CD4-positive, alpha-beta T cell (primary cell): ENCODE results near the gene CFAP141. TPM values are rescaled to one million over a fixed set of nuclear protein-coding genes. Genes with fewer than 3 reads are reported as not detected.
A peak's percentile ranks its signal among the peaks of the same experiment; 100 is the strongest.

ENCODE experiments used
- ATAC-seq: fragments of 200-7000 bp; cut with Tn5 transposase; one replicate; pipeline ENCODE4 v1.10.0; 2022; ENCODE audit warnings: mild to moderate bottlenecking; ENCODE audit not compliant: poor library complexity
- CTCF ChIA-PET: fragments of 350-600 bp; sonication (Branson Sonifier 250); formaldehyde crosslinking; loops from one replicate; lab custom pipeline; 2021; ENCODE audit warnings: antibody characterized with exemption, inconsistent platforms; lab: Charles Lee
- POLR2A ChIA-PET: fragments of 350-600 bp; sonication (Branson Sonifier 250); formaldehyde crosslinking; loops from one replicate; lab custom pipeline; 2021; ENCODE audit warnings: antibody characterized with exemption, inconsistent platforms; lab: Charles Lee
- DNase-seq, 14 experiments: peaks; one replicate each; pipeline ENCODE4 v3.0.0-alpha.2; 2013 to 2020; ENCODE audit warnings: mixed read lengths in 2 of 14
- H3K27ac ChIP-seq, 2 donors: one replicate each; pipeline versions ENCODE4 v1.5.1 to v1.7.0; 2013; ENCODE audit warnings: low read length in 2 of 2, low read depth in 1 of 2, mild to moderate bottlenecking in 1 of 2
- H3K27me3 ChIP-seq, 2 experiments: 1 replicate in 1 of 2; 2 replicates in 1 of 2; pipeline versions ENCODE4 v1.6.1 to v1.7.0; 2013; ENCODE audit warnings: low read length in 2 of 2, control low read depth in 1 of 2, mild to moderate bottlenecking in 1 of 2, moderate library complexity in 1 of 2; ENCODE audit not compliant: insufficient read depth in 2 of 2, control insufficient read depth in 1 of 2
- H3K36me3 ChIP-seq: one replicate; pipeline ENCODE4 v1.6.1; 2013; ENCODE audit warnings: low read length, control low read depth; ENCODE audit not compliant: insufficient read depth
- H3K4me1 ChIP-seq: one replicate; pipeline ENCODE4 v1.6.1; 2013; ENCODE audit warnings: low read length, control low read depth; ENCODE audit not compliant: insufficient read depth
- H3K4me3 ChIP-seq: one replicate; pipeline ENCODE4 v1.5.1; 2013; ENCODE audit warnings: mild to moderate bottlenecking, low read length, moderate library complexity
- H3K9me3 ChIP-seq, 2 experiments: 1 replicate in 1 of 2; 2 replicates in 1 of 2; pipeline versions ENCODE4 v1.6.1 to v1.7.0; 2013; ENCODE audit warnings: low read length in 2 of 2, mild to moderate bottlenecking in 2 of 2, control low read depth in 1 of 2, moderate library complexity in 1 of 2; ENCODE audit not compliant: control insufficient read depth in 1 of 2, insufficient read depth in 1 of 2
- H3K27ac Mint-ChIP-seq: one replicate; pipeline ENCODE4 v1.8.0; 2020; ENCODE audit warnings: mixed read lengths
- H3K27me3 Mint-ChIP-seq: one replicate; pipeline ENCODE4 v1.8.0; 2021; ENCODE audit warnings: mixed read lengths
- H3K36me3 Mint-ChIP-seq: one replicate; pipeline ENCODE4 v1.8.0; 2021; ENCODE audit warnings: low read depth, mixed read lengths
- H3K4me1 Mint-ChIP-seq: one replicate; pipeline ENCODE4 v1.8.0; 2021; ENCODE audit warnings: low read depth, mixed read lengths
- H3K4me3 Mint-ChIP-seq: one replicate; pipeline ENCODE4 v1.8.0; 2020; ENCODE audit warnings: mild to moderate bottlenecking, mixed read lengths
- H3K9me3 Mint-ChIP-seq: one replicate; pipeline ENCODE4 v1.8.0; 2020; ENCODE audit warnings: mixed read lengths
- intact Hi-C, 2 experiments: fragments of 100-400 bp; cut with DNase I in 1 of 2; cut with micrococcal nuclease in 1 of 2; formaldehyde crosslinking; loops; one replicate each; pipeline versions ENCODE4 v1.15.1 to v1.9.0; 2023 to 2025; cut with DNase I, micrococcal nuclease
- total RNA-seq, 174 experiments: library from RNA in 2 of 174; stranded (reverse) in 2 of 174; gene quantifications; one replicate each; pipeline ENCODE4 v1.2.3 and lab custom pipeline; 2021 to 2026
- TF ChIP-seq, protein P1 (sequence below): fragments of 200-600 bp; IDR thresholded peaks from one replicate; pipeline ENCODE4 v1.8.0; 2022; ENCODE audit warnings: antibody characterized with exemption, mild to moderate bottlenecking

CFAP141 gene
- total RNA-seq, 2 experiments from 2014 or later = not detected

DNA sequence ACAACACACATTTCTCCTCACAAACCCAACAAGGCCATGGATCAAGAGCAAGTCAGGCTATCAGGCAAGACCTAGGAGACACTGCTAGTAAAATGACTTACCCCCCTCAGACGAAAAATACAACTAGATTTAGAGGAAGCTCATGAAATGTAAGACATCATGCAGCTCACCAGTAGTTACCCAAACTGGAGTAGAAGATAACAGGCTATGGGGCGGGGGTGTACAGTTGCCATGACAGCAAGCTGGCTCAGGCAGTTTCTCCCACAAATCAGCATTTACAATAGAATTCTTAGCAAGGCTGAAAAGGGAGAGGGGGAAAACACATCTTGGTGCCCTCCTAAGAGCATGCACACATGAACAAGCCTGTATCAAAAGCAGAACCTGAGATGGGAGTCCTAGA, 28.1 kb downstream of the CFAP141 start:
- Mint-ChIP-seq H3K4me3 (peak overlapping the region; percentile 70), H3K36me3 (peaks cover 80% of the 10 kb centered on the region), H3K9me3 (no peaks in the 10 kb centered on the region), H3K27ac (peak overlapping the region; percentile 96), H3K4me1 (peaks cover 74% of the 10 kb centered on the region), H3K27me3 (no peaks in the 10 kb centered on the region)
- no peaks in the 10 kb centered on the region for H3K27me3 ChIP-seq
- ATAC-seq (no peak), DNase-seq (peak in 2 of 14 experiments; percentile 30 to 32)
- H3K36me3 ChIP-seq = peaks cover 42% of the 10 kb centered on the region
- H3K27ac ChIP-seq = peak overlapping the region; percentile 22 to 42
- TF ChIP-seq, protein P1, sequence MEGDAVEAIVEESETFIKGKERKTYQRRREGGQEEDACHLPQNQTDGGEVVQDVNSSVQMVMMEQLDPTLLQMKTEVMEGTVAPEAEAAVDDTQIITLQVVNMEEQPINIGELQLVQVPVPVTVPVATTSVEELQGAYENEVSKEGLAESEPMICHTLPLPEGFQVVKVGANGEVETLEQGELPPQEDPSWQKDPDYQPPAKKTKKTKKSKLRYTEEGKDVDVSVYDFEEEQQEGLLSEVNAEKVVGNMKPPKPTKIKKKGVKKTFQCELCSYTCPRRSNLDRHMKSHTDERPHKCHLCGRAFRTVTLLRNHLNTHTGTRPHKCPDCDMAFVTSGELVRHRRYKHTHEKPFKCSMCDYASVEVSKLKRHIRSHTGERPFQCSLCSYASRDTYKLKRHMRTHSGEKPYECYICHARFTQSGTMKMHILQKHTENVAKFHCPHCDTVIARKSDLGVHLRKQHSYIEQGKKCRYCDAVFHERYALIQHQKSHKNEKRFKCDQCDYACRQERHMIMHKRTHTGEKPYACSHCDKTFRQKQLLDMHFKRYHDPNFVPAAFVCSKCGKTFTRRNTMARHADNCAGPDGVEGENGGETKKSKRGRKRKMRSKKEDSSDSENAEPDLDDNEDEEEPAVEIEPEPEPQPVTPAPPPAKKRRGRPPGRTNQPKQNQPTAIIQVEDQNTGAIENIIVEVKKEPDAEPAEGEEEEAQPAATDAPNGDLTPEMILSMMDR = no peak
- H3K4me1 ChIP-seq = peaks cover 67% of the 10 kb centered on the region
- H3K9me3 ChIP-seq = no peaks in the 10 kb centered on the region
- CTCF ChIA-PET = interaction anchor here (1.2 kb wide), 1 partner anchor 22 kb away, joined by 3 read pairs; no protein-coding TSS in a partner anchor
- POLR2A ChIA-PET = interaction anchor here (0.7 to 5.4 kb wide), 7 partner anchors 12 to 255 kb away, joined by 3 to 39 read pairs (median 5); partner anchors contain the start of genes GATAD2B and RPS27
- intact Hi-C loops = no loop called here
- peak overlapping the region; percentile 0 for H3K4me3 ChIP-seq

DNA sequence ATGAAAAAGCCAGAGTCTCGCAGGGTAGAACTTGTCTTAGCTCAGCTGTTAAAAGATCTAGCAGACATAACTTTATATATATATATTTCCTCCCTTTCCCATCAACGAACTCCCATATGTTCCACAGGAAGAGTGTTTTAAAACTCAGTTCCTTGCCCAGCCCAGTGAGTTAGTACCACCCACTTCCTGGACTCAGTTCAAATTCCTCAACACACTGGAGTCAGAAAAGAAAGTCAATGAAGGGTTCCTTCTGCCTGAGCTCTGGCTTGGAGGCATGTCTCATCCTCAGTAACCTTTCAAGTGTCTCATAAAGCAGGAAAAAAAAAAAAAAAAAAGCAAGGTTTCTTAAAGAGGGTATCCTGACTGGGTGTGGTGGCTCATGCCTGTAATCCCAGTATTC, 29.8 kb downstream of the CFAP141 start:
- peak overlapping the region; percentile 74 for H3K27ac Mint-ChIP-seq
- ChIA-PET POLR2A (interaction anchor here (0.7 to 5.4 kb wide), 4 partner anchors 10 to 1017 kb away, joined by 3 to 39 read pairs (median 13); partner anchors contain the start of gene RPS27), CTCF (interaction anchor here (0.8 to 1.2 kb wide), 3 partner anchors 19 to 59 kb away, joined by 3 read pairs; no protein-coding TSS in a partner anchor)
- H3K4me1 Mint-ChIP-seq = peaks cover 78% of the 10 kb centered on the region
- H3K27me3 ChIP-seq = no peaks in the 10 kb centered on the region
- no peaks in the 10 kb centered on the region for H3K9me3 Mint-ChIP-seq
- no peak overlapping the region for H3K4me3 Mint-ChIP-seq
- H3K36me3 ChIP-seq = peaks cover 59% of the 10 kb centered on the region
- peak overlapping the region; percentile 44 to 50 for H3K27ac ChIP-seq
- DNase-seq (no peak), ATAC-seq (no peak)
- intact Hi-C loops = no loop called here
- no peak overlapping the region for H3K4me3 ChIP-seq
- H3K9me3 ChIP-seq = no peaks in the 10 kb centered on the region
- TF ChIP-seq, protein P1 = no peak
- peaks cover 60% of the 10 kb centered on the region for H3K4me1 ChIP-seq
- H3K36me3 Mint-ChIP-seq = peaks cover 84% of the 10 kb centered on the region
- no peaks in the 10 kb centered on the region for H3K27me3 Mint-ChIP-seq

DNA sequence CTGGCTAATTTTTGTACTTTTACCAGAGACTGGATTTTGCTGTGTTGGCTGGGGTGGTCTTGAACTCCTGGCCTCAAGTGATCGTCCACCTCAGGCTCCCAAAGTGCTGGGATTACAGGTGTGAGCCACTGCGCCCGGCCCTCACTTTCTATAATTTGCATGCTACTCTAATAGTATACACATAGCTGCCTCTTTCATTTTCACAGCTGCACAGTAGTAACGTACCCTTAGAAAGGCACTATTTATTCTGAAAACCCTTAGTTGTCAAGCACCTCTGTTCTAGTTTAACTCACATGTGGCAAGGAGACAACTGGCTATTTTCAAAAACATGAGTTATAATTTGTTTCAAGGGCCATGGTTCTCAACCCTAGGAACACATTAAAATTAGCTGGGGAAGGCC, 31.5 kb downstream of the CFAP141 start:
- ChIA-PET CTCF (interaction anchor here (0.8 to 1.5 kb wide), 2 partner anchors 8 to 17 kb away, joined by 3 to 4 read pairs; no protein-coding TSS in a partner anchor), POLR2A (interaction anchor here (5.4 kb wide), 1 partner anchor 16 kb away, joined by 39 read pairs; no protein-coding TSS in a partner anchor)
- Mint-ChIP-seq H3K4me3 (no peak overlapping the region), H3K27ac (no peak overlapping the region), H3K27me3 (no peaks in the 10 kb centered on the region), H3K4me1 (peaks cover 75% of the 10 kb centered on the region), H3K9me3 (no peaks in the 10 kb centered on the region), H3K36me3 (peaks cover 88% of the 10 kb centered on the region)
- intact Hi-C loops = no loop called here
- no peak overlapping the region for H3K27ac ChIP-seq
- no peak overlapping the region for H3K4me3 ChIP-seq
- TF ChIP-seq, protein P1 = no peak
- H3K9me3 ChIP-seq = no peaks in the 10 kb centered on the region
- H3K27me3 ChIP-seq = no peaks in the 10 kb centered on the region
- peaks cover 72% of the 10 kb centered on the region for H3K36me3 ChIP-seq
- DNase-seq (no peak), ATAC-seq (no peak)
- H3K4me1 ChIP-seq = peaks cover 44% of the 10 kb centered on the region
